Stimulated activated CD4-positive, alpha-beta T cell treated with anti-CD3 and anti-CD28 coated beads, TNF-alpha, amount 100 ng/mL, for 48 hours (primary cell): ENCODE measurements around the gene KATNAL2.

ENCODE experiments used
- DNase-seq, 3 donors: peaks; one replicate each; pipeline ENCODE4 v3.0.0-alpha.2; 2020; ENCODE audit warnings: low read depth in 3 of 3

The KATNAL2 gene

DNA sequence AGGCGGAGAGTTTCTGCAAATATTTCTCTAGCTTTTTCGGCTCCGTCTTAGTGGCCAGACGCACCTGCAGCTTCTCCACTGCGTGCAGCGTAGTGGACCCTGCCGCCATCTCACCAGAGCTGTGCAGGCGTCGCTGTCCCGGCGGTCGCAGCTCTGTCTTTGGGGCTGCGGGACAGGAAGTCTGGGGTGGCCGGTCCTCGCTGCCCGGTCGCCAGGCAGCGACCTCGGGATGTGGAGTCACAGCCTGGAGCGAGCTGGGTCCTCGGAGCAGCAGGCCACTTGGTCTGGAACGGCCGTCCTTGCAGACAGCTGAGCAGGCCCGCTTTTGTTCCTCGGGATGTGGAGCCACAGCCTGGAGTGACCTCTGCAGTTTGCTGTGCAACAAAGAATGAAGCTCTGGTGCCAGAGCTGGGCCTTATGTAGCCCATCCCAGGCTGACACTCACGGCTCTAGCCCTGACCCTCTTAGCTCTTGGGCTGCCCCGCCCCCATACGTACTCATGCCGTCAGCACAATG, 117.8 kb downstream of the KATNAL2 start, which contains the start of gene ELOA2:
Gene ELOA2 (minus strand): TSS at position 466 of the 516 bp plus-strand sequence. CDS start 357 bp downstream, at position 109.
- no peak for DNase-seq

DNA sequence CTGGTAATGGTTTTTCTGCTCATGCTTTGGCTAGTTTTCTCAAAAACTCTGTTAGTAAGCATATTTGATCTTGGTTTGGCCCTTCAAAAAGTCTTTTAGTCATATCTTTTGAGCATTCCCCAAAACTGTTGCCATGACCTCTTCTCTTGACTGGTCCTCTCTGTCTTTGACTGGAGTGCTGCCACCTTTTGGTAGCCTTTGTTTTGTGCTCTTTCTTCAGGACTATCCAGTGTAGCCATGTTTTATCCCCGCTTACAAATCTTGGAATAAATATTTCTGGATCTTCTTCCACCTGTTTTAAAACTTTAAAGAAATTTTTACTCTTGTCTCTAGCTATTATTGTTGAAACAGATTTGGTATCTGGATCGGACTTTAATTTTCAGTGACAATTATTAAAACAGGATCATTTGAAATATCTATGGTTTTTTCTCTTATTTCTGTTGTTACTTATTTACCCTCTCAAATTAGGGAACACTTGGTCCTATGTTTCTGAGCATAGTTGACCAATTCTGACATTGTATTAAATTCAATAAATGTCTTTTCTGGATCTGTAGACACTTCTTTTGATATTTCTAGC, 119.0 kb downstream of the KATNAL2 start:
- DNase-seq, result no peak

DNA sequence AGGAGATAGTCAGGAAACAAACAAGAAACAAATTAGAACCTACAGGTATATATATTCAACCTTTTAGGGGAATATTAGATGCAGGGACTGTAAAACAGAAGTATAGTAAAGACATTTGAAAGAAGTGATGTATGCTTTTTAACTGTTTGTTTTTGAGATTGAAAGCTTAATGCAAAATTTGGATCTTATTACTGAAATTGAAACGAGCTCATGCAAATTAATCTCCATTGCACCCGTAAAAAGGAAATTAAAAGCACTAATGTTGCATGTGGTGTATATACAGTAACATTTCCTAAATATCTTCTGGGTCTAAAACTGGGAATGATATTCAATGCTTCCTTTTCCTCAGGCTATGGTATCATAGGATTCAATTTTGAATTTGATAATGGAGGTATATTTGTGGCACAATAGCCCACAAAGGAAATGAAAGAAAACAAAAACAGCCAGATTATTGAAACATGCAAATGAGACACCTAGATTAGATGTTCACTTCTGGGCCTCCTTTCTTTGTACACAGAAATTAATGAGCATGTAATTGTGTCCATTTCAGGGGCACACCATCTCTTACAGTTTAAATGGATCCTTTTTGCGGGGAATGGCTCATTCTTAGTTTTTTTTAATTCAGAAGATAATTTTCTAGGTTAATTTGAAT, 119.7 kb downstream of the KATNAL2 start:
- DNase-seq, result no peak

DNA sequence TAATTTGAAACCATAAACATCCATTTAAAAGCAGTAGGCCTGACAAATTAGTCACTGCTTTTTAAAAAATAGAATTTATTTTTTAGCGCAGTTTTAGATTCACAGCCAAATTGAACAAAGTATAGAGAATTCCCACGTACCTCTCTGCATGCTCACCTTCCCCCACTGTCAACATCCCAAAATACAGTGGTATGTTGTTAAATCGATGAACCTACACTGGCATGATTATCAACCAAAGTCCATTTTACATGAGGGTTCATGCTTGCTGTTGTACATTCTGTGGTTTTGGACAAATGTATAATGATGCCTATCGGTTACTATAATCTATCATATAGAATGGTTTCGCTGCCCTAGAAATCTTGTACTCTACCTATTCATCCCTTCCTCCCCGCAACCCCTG, 123.6 kb downstream of the KATNAL2 start:
- DNase-seq, result no peak

DNA sequence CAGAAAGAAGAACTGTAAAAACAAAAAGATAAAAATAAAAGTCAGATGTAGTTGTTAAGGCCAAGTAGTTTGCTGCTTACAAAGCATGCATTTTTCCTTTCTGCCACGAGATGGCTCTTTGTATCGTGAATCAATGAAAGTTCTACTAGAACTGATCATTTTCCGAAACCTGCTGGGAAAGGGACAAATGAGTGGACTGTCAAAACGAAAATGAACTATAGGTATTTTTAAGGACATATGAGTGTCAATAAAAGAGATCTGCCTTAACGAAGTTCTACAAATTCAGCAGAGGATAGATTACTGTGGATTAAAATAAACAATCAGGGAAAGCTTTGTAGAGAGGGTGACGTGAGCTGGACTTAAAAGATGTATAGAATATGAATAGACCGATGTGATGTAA, 133.1 kb downstream of the KATNAL2 start:
- DNase-seq, result peak in 1 of 3 donors; percentile 4

DNA sequence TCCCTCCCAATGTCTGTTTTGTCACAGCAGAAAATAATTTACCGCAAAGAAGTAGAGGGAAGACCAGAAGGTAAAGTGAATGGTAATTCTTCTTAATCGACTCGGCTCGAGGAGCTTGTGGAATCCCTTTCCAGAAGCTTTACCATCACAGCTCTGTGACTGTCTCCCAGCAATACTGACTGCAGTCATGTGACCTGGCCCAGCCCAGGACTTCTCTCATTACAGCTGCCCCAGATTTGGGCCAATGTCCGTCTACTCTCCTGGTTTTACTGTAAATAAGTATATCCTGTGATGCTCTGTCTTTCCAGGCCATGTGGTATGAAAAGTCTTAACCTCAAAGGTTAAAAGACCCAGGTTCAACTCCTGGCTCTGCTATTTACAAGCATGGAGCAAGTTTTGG, 137.0 kb downstream of the KATNAL2 start:
- DNase-seq, result no peak

DNA sequence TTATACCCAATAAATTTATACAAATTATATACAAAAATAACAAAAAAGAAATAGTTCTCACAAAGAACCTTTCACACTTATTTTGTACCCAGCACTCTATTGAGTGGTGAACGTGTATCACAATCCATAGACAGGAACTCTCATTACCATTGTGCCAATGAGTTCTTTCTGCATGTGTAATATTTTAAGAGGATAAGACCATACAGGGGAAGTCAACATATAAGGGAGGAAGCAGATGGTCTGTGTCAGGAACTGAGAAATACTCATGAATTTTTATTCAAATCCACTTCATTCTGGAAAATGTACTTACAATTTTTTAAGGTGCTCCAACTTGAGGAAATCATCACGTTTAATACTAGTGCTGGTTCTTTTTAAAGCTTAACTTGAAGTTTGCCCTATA, 145.1 kb downstream of the KATNAL2 start:
- no peak for DNase-seq

DNA sequence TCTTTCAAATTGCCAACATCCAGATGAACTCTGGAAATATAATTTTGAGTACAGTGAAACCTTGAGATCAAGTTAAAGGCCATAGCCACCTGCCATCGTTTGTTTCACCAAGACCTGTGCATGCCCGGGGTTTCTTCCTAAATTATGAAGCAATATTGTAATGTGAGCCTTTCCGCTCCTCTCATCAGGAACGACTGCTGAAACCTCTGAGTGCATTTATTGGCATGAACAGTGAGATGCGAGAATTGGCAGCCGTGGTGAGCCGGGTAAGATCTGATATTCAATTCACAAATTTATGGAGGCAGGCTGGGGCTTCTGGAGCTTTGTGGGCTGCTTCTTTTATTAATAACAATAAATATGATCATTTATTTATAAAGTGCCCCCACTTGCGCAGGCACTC, 145.7 kb downstream of the KATNAL2 start:
- DNase-seq, result no peak

DNA sequence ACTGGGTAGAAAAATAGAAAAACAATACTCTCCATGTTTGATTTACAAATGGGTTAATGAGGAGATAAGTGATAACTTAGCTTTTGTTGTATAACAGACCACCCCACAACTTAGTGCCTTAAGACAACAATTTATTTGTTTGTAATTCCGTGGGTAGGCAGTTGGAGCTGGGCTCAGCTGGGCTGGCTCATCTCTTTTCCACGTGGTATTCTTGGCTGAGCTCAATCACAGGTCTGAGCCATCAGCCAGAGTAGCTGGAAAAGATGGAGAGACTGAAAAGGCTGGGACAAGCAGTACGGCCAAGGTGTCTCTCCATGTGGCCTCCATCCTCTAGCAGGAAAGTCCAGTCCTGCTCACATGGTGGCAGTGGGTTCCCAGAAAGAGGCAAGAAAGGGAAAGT, 150.2 kb downstream of the KATNAL2 start:
- no peak for DNase-seq

DNA sequence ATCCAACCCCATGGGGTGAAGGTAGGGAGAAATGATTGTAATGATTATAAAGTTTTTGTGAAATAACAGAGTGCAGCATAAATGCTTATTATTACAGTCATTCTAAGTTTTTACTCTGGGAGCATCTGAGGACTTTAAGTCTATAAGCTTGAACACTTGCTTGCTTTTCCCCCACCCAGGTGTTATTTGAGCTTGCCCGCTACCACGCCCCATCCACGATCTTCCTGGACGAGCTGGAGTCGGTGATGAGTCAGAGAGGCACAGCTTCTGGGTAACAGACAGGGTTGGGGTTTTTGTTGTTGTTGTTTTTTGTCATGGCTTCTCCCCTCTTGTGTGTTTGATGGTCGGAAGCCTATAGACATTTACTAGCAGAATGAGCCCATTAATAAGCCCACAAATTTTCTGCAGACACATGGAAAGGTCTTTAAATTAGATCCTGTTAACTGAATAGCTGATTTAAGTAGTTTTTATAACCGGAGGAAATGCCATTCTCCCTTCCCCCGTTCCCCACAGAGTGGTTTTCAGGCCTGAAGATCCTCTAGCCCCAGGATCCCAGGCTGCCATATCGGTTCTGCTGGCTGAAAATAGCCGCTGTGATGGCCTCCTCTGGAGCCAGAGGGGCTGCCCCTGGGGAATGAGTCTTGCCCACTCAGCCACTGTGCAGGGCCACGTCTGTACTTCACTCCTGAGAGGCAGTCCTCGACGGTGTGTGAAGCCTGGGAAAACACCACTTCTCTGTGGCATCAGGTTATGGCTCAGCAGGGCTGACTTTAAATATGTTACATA, 157.9 kb downstream of the KATNAL2 start:
- DNase-seq, result no peak

DNA sequence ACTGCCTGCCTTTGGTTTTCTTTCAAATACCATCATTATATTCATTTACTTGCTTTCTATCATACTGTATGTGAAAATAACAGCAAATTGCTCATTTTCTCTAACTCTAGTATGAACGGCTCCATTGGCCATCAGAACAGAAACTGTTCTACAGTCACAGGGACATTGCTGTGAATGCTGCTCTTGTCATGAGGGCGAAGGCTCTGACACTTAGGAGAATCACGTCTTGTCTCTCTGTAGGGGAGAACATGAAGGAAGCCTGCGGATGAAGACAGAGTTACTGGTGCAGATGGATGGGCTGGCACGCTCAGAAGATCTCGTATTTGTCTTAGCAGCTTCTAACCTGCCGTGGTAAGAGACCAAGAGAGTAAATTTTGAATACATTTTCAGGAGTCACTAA, 159.7 kb downstream of the KATNAL2 start:
- no peak for DNase-seq

DNA sequence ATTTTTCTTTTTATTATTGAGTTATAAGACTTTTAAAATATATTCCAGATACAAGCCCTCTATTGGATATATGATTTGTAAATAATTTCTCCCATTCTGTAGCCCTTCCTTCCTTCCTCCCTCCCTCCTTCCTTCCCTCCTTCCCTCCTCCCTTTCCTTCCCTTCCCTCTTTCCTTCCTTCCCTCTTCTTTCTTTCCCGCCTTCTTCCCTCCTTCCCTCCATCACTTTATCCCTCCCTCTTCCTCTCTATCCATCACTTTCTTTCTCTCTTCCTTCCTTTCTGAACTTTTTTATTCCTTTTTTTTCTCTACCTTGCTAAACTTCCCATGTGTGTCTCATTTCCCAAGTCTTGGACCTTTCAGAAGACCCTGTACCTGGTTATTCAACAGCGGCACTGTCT, 163.5 kb downstream of the KATNAL2 start:
- DNase-seq, result no peak

DNA sequence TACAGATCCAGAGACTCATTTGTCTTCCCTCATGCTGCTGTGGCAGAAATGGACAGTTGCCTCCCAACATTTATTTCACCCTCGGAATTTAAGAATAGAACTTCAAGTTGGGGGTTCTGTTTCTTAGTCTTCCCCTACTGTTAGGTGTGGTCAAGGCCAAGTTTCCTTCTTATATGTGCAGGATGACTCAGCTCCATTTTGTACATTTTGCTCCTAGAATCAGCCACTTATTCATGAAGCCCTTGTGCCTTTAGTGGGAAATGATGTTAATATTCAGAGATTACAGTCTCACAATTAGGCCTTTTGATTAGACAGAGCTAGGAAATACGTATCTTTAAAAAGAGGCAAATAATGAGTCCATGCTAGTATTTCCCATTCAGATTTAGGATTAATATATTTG, 164.2 kb downstream of the KATNAL2 start:
- no peak for DNase-seq

DNA sequence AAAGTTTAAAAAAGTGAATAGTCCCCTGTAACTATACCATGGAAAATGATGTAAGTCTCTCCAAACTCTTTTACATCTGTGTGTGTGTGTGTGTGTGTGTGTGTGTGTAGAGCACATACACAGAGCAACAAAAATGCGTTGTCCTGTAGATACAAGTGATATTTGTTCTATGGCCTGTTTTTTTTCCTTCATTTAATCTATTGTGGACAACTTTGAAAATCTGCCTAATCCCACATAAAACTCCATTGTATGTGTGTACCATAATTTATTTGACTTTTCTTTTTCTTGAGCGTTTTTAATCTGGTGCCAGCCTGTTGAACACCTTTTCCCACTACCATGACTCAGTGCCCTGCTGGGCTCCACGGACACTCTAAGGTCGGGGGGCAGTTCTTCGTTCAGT, 170.3 kb downstream of the KATNAL2 start:
- DNase-seq, result no peak

DNA sequence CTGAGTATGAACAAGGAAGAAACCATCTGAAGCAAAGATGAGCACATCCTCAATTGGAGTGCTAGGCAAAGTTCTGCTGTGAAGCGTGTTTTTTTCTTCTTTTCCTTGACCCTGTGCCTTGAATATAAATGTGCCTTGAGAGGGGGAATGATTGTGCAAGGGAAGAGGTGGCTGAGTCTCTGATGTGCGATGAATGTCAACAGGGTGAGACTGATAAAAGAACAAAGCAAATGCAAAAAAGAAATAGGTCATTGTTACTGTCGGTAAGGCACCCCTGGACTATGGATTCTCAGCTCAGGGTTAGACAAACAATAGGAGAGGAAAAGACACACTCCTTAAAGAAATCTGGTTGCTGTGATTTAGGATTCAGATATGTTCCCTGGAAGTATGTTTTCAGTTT, 178.4 kb downstream of the KATNAL2 start:
- DNase-seq, result no peak

DNA sequence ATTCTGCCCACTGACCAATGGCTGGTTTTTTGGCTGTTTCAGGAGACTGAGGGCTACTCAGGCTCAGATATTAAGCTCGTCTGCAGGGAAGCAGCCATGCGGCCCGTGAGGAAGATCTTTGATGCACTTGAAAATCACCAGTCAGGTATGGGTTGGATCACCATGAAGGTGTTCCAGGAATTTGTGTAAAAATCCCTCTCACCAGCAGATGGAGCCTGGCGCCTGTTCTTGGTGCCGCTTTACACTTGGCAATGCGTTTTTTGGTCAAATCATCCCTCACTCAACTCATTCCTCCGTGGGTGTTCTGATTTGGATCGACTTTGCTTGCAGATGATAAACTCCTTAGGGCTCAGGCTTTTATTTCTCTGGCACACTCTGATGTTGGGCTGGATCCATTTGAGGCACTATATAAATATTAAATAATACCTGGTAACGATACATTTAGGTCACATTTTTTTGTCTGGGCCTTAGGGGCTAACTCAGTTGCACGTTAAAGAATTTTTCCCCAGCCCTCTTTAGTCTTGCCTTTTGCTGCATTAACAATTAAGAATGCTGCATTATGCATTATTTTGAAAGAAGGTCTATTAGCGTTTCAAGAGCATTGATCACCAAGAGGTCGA, 182.9 kb downstream of the KATNAL2 start:
- peak; percentile 24 to 49 (median 43) for DNase-seq

DNA sequence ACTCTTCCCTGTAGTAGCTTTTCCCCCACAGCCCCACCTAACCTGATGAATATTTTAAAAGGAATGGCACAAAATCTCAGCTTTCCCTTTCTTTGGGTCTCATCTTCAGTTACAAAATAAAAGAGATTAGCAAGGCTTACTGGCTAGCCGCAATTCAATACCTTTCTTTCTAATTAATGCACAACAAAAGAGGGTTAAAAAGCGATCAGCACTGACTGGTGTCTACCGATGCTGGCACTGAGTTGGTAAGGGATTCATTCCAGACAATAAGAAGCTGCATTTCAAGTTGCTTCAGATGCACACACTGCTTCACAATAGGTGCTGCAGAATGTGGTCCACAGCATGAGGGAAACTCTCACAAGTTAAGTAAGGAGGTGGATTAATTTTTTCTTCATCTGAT, 191.0 kb downstream of the KATNAL2 start:
- no peak for DNase-seq

DNA sequence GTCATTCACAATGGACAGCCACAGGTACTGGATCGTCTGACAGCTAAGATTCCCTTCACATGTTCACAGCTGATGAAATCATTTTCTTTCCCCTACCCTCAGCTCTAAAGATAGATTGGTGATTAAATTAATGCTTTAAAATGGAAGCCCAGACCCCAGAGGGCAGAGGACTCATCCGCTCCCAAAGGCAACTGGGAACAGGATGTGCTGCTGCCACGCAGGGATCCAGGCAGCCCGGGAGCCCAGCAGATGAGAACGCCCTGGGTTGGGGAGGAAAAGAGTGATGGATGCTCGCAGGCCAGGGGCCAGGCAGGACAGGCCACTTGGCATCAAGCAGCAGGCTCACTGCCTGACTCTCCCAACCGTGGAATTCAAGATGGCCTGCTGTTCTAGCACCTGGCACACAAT, 191.6 kb downstream of the KATNAL2 start:
- no peak for DNase-seq

DNA sequence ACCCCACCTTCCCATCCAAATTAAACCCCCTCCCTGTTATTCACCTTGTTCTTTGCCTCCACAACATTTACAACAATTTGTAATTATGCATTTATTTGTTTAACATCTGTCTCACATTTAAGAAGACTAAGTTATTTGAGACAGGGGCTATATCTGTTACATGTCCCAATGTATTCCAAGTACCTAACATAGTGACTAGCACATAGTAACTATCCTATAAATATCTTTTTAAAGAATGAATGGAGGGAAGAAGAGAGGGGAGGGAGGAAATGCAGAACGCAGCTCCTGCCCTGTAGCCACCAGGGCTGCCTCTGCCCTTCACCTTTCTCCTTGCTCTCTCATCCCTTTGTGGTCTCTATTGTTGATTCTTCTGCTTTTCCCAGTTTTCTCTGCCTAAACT, 192.3 kb downstream of the KATNAL2 start:
- no peak for DNase-seq

DNA sequence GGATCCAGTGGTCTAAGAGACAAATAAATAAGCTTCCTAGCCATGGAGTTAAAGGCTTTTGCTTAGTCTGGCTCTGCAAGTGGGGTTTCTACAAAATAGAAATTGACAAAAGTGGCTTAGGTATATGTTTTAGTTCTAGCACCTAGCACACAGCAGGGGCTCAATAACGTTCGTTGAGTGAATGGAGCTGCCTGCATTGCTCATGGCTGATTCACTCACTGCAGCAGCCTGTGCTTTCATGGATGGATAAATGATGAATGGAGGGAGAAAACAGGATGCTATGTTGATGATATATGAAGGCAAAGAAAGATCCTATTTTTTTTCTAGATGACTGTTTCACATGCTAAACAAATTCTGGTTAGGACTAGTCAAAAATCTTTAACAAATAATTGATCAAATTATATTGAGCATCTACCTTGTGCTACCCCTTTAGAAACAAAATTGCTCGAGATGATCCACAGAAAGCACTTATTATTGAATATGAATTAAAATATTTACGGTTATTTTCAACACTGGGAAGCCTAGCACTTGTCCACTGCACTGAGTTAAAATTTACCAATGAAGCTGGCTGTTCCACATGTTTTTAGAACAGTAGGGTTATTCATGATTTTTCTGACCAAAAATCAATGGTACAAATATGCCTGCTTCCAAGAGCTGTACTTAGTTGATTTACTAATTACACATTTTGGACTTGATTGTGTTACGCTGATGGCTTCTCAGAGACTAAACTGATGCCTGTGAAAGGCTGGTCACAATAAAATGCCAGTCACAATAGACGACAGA, 193.3 kb downstream of the KATNAL2 start:
- DNase-seq, result no peak

DNA sequence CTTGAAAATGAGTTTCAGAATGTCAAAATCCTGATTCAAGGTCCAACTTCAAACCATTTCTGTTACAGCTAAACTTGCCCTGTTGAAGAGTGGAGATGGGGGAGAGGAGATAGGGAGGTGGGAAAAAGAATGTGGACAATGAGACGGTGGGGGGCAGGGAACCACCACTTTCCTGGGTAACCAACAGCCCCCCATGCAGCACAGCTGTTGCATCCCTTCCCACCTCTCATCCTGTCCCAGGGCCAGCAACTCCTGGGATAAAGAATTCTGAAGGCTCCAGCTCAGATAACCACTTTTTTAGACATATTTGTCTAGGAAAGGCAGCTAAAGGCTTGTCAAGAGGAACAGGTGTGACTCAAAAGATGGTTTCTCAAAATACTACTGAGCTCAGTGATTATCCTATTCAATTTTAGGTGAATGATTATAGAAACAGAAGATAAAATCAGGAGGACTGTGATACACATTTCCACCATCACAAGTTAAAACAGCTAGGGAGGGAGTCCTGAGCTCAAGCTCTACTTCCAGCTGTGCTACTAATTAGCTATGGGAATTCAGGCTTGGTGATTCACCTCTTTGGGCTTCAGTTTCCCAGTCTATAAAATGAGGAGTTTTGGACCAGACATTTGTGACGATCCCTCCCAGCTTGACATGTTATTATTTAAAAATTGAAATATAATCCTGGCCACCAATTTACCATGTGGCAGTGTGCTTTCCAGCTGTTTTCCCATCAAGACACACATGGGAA, 196.6 kb downstream of the KATNAL2 start:
- no peak for DNase-seq
